ENCODE measurements around the gene OXA1L.
"Not testable (repeated sequence)": the region's sequence is repeated elsewhere in the genome, so short reads cannot be mapped to it uniquely, and the experiment has no call there.

OXA1L gene

GRCh38 chr14:22798528-22798927, 32.0 kb downstream of the OXA1L start:
- no peak for DNase-seq

GRCh38 chr14:22800346-22800745, 33.9 kb downstream of the OXA1L start:
- no peak for DNase-seq

GRCh38 chr14:22801716-22802115, 35.2 kb downstream of the OXA1L start:
- DNase-seq: no peak

GRCh38 chr14:22802860-22803686, 36.6 kb downstream of the OXA1L start:
- no peak for DNase-seq

GRCh38 chr14:22803687-22803974, 37.1 kb downstream of the OXA1L start:
- no peak for DNase-seq

GRCh38 chr14:22805235-22805634, 38.7 kb downstream of the OXA1L start:
- not testable (repeated sequence) for DNase-seq

GRCh38 chr14:22807432-22808087, 41.1 kb downstream of the OXA1L start:
- DNase-seq: no peak

- DNase-seq: no peak
Measured at GRCh38 chr14:22808388-22809209, 42.1 kb downstream of the OXA1L start.

- no peak for DNase-seq
Measured at GRCh38 chr14:22811722-22812121, 45.2 kb downstream of the OXA1L start.

- no peak for DNase-seq
Measured at GRCh38 chr14:22812744-22813143, 46.3 kb downstream of the OXA1L start.

GRCh38 chr14:22813145-22813544, 46.7 kb downstream of the OXA1L start:
- no peak for DNase-seq

- DNase-seq: no peak
Measured at GRCh38 chr14:22814373-22814772, 47.9 kb downstream of the OXA1L start.

- no peak for DNase-seq
Measured at GRCh38 chr14:22814941-22815713, 48.6 kb downstream of the OXA1L start, which contains the start of gene SLC7A7. TSS of gene SLC7A7 (minus strand) at chr14:22815435. CDS start at chr14:22813398, 2,037 bp downstream.

- peak in 3 of 56 donors; percentile 7 to 14 (median 9) for DNase-seq
Measured at GRCh38 chr14:22819151-22819988, 52.9 kb downstream of the OXA1L start.

- DNase-seq: no peak
Measured at GRCh38 chr14:22820731-22821130, 54.2 kb downstream of the OXA1L start.

GRCh38 chr14:22821193-22822015, 54.9 kb downstream of the OXA1L start:
- DNase-seq: no peak

GRCh38 chr14:22822016-22822570, 55.6 kb downstream of the OXA1L start:
- no peak for DNase-seq

All from nucleus accumbens (tissue), 56 donors.